HepG2 (cell line): ENCODE results near the gene GDF15. TPM values are rescaled to one million over a fixed set of nuclear protein-coding genes. Genes with fewer than 3 reads are reported as not detected.

Source experiments
- AKAP8 ChIP-seq: sonication (generic); formaldehyde crosslinking; IDR thresholded peaks from 2 replicates; pipeline ENCODE4 v1.5.1; 2020; ENCODE audit warnings: mild to moderate bottlenecking, missing genetic modification reagents
- ARHGAP35 ChIP-seq: sonication (generic); formaldehyde crosslinking; IDR thresholded peaks from 2 replicates; pipeline ENCODE4 v1.9.0; 2022; ENCODE audit warnings: mild to moderate bottlenecking, inconsistent platforms, moderate library complexity, missing genetic modification reagents, borderline replicate concordance
- CAMTA2 ChIP-seq: sonication (generic); formaldehyde crosslinking; IDR thresholded peaks from 2 replicates; pipeline ENCODE4 v1.4.0; 2020; ENCODE audit warnings: mild to moderate bottlenecking, missing genetic modification reagents, borderline replicate concordance
- CTCF ChIP-seq: sonication (generic); formaldehyde crosslinking; IDR thresholded peaks from 2 replicates; pipeline ENCODE4 v1.5.0; 2020; ENCODE audit warnings: mild to moderate bottlenecking, missing genetic modification reagents, moderate library complexity
- DBP ChIP-seq: sonication (generic); formaldehyde crosslinking; IDR thresholded peaks from 2 replicates; pipeline ENCODE4 v1.4.0; 2020; ENCODE audit warnings: missing genetic modification reagents; ENCODE audit errors: not compliant biosample characterization
- DPF2 ChIP-seq: sonication (generic); formaldehyde crosslinking; IDR thresholded peaks from 2 replicates; pipeline ENCODE4 v1.4.0; 2020; ENCODE audit warnings: mild to moderate bottlenecking, low read depth, missing genetic modification reagents, borderline replicate concordance
- EED ChIP-seq: sonication (generic); formaldehyde crosslinking; IDR thresholded peaks from 2 replicates; pipeline ENCODE4 v1.5.0; 2020; ENCODE audit warnings: mild to moderate bottlenecking, missing genetic modification reagents
- EHMT2 ChIP-seq: fragments of 200-600 bp; sonication (generic); IDR thresholded peaks from 2 replicates; pipeline ENCODE4 v1.7.0; 2017; ENCODE audit warnings: antibody characterized with exemption, low read depth, low read length, borderline replicate concordance
- FOXJ3 ChIP-seq: sonication (generic); formaldehyde crosslinking; IDR thresholded peaks from 2 replicates; pipeline ENCODE4 v1.4.0; 2020; ENCODE audit warnings: missing genetic modification reagents, mild to moderate bottlenecking, borderline replicate concordance
- GPN1 ChIP-seq: sonication (generic); formaldehyde crosslinking; IDR thresholded peaks from 2 replicates; pipeline ENCODE4 v1.5.1; 2020; ENCODE audit warnings: missing genetic modification reagents, borderline replicate concordance
- GTF3A ChIP-seq: sonication (generic); formaldehyde crosslinking; conservative IDR thresholded peaks from 2 replicates; pipeline ENCODE4 v1.4.0; 2020; ENCODE audit warnings: mild to moderate bottlenecking, missing genetic modification reagents
- KAT8 ChIP-seq: IDR thresholded peaks from 2 replicates; pipeline ENCODE4 v1.6.1; 2016; ENCODE audit warnings: missing genetic modification reagents, missing compliant biosample characterization
- KLF15 ChIP-seq: sonication (generic); formaldehyde crosslinking; IDR thresholded peaks from 2 replicates; pipeline ENCODE4 v1.8.1; 2023; ENCODE audit warnings: borderline replicate concordance, mild to moderate bottlenecking, inconsistent platforms, missing genetic modification reagents, mixed read lengths
- NFKB2 ChIP-seq: sonication (generic); formaldehyde crosslinking; IDR thresholded peaks from 2 replicates; pipeline ENCODE4 v1.4.0; 2020; ENCODE audit warnings: missing genetic modification reagents, borderline replicate concordance
- NR2F2 ChIP-seq: IDR thresholded peaks from 2 replicates; pipeline ENCODE4 v1.6.1; 2012; ENCODE audit warnings: low read depth, inconsistent platforms, borderline replicate concordance
- RFXAP ChIP-seq: sonication (generic); formaldehyde crosslinking; IDR thresholded peaks from 2 replicates; pipeline ENCODE4 v1.4.0; 2020; ENCODE audit warnings: missing genetic modification reagents, borderline replicate concordance
- RNF219 ChIP-seq: sonication (generic); formaldehyde crosslinking; IDR thresholded peaks from 2 replicates; pipeline ENCODE4 v1.5.0; 2020; ENCODE audit warnings: mild to moderate bottlenecking, missing genetic modification reagents
- SRSF1 ChIP-seq: fragments of 200-400 bp; formaldehyde crosslinking; optimal IDR thresholded peaks from 2 replicates; pipeline ENCODE3; 2017; ENCODE audit warnings: mild to moderate bottlenecking, low read depth, low read length, moderate library complexity
- SRSF9 ChIP-seq: fragments of 200-400 bp; formaldehyde crosslinking; IDR thresholded peaks from 2 replicates; pipeline ENCODE4 v1.6.1; 2018; ENCODE audit warnings: borderline replicate concordance, mild to moderate bottlenecking, low read depth, low read length; ENCODE audit not compliant: insufficient read depth, poor library complexity, severe bottlenecking
- TBP ChIP-seq: sonication (generic); formaldehyde crosslinking; IDR thresholded peaks from 2 replicates; pipeline ENCODE4 v1.5.0; 2020; ENCODE audit warnings: missing genetic modification reagents
- TSC22D2 ChIP-seq: sonication (generic); formaldehyde crosslinking; IDR thresholded peaks from 2 replicates; pipeline ENCODE4 v1.5.1; 2020; ENCODE audit warnings: missing genetic modification reagents, mild to moderate bottlenecking, borderline replicate concordance
- ZNF556 ChIP-seq: sonication (generic); formaldehyde crosslinking; IDR thresholded peaks from 2 replicates; pipeline ENCODE4 v1.4.0; 2020; ENCODE audit warnings: mild to moderate bottlenecking, missing genetic modification reagents, borderline replicate concordance
- ZNF567 ChIP-seq: sonication (generic); formaldehyde crosslinking; IDR thresholded peaks from 2 replicates; pipeline ENCODE4 v1.8.1; 2023; ENCODE audit warnings: mild to moderate bottlenecking, missing genetic modification reagents, borderline replicate concordance
- ZNF746 ChIP-seq: sonication (generic); formaldehyde crosslinking; IDR thresholded peaks from 2 replicates; pipeline ENCODE4 v1.8.0; 2022; ENCODE audit warnings: mild to moderate bottlenecking, missing genetic modification reagents
- ZNF75D ChIP-seq: sonication (generic); formaldehyde crosslinking; IDR thresholded peaks from 2 replicates; pipeline ENCODE4 v1.8.1; 2023; ENCODE audit warnings: missing genetic modification reagents, mild to moderate bottlenecking, borderline replicate concordance
- ZNF879 ChIP-seq: sonication (generic); formaldehyde crosslinking; IDR thresholded peaks from 2 replicates; pipeline ENCODE4 v1.8.1; 2023; ENCODE audit warnings: missing genetic modification reagents
- ZSCAN31 ChIP-seq: sonication (generic); formaldehyde crosslinking; IDR thresholded peaks from 2 replicates; pipeline ENCODE4 v1.5.0; 2020; ENCODE audit warnings: low read depth, mild to moderate bottlenecking, missing genetic modification reagents
- polyA plus RNA-seq, 8 experiments: library from polyadenylated mRNA; depleted of rRNA in 3 of 8; stranded (reverse) in 7 of 8; unstranded in 1 of 8; fragments of >200 nt; fragmentation: Illumina TruSeq in 4 of 8; extraction: Trizol in 4 of 8; gene quantifications; 2 replicates each; pipeline versions ENCODE4 v1.2.1 to v1.2.3, GENCODE V29; 2011 to 2016; ENCODE audit warnings: low read depth in 4 of 8, missing spikeins in 1 of 8, mixed read lengths in 1 of 8; ENCODE audit not compliant: insufficient read depth in 1 of 8
- total RNA-seq, 5 experiments: library from RNA; depleted of rRNA; stranded (reverse); fragments of >200 nt; fragmentation: Illumina TruSeq; extraction: Trizol; gene quantifications; 2 replicates each; pipeline ENCODE4 v1.2.3, GENCODE V29; 2016; ENCODE audit warnings: low read depth in 1 of 5

GDF15 gene
- total and polyA plus RNA-seq, 2 of the 13 experiments (the other 11 are each of a cell fraction or from before 2014, with no cell fraction given) = 146 to 422 TPM

GRCh38 chr19:18416778-18417249, 30.9 kb downstream of the GDF15 start (continued):
- TF ChIP-seq CTCF (CRISPR knock-in tag) (no peak), NR2F2 (no peak), EHMT2 (no peak), DPF2 (CRISPR knock-in tag) (no peak), KLF15 (CRISPR knock-in tag) (no peak), SRSF1 (peak; percentile 13), ARHGAP35 (CRISPR knock-in tag) (no peak), NFKB2 (CRISPR knock-in tag) (no peak), ZNF746 (peak; percentile 98), TSC22D2 (CRISPR knock-in tag) (no peak), FOXJ3 (CRISPR knock-in tag) (0 out of 2 replicates have a peak, but pooled peaks have one; percentile 19), SRSF9 (no peak), ZSCAN31 (CRISPR knock-in tag) (no peak), RNF219 (no peak), EED (CRISPR knock-in tag) (0 out of 2 replicates have a peak, but pooled peaks have one; percentile 35), KAT8 (CRISPR knock-in tag) (no peak), GTF3A (no peak), DBP (CRISPR knock-in tag) (no peak), ZNF556 (CRISPR knock-in tag) (no peak; the same call in 1 of the 2 replicates), CAMTA2 (CRISPR knock-in tag) (no peak), TBP (CRISPR knock-in tag) (no peak), AKAP8 (CRISPR knock-in tag) (0 out of 2 replicates have a peak, but pooled peaks have one; percentile 38), ZNF567 (CRISPR knock-in tag) (no peak), ZNF75D (no peak), RFXAP (CRISPR knock-in tag) (no peak), GPN1 (no peak), ZNF879 (CRISPR knock-in tag) (no peak)
